ENCODE measurements around the gene ZNF620. TPM values are rescaled to one million over a fixed set of nuclear protein-coding genes. Genes with fewer than 3 reads are reported as not detected.
A peak's percentile ranks its signal among the peaks of the same experiment; 100 is the strongest.
"Not testable (repeated sequence)": the region's sequence is repeated elsewhere in the genome, so short reads cannot be mapped to it uniquely, and the experiment has no call there.

ZNF620 gene
- total RNA-seq, 1 donor: 0.86 TPM

DNA sequence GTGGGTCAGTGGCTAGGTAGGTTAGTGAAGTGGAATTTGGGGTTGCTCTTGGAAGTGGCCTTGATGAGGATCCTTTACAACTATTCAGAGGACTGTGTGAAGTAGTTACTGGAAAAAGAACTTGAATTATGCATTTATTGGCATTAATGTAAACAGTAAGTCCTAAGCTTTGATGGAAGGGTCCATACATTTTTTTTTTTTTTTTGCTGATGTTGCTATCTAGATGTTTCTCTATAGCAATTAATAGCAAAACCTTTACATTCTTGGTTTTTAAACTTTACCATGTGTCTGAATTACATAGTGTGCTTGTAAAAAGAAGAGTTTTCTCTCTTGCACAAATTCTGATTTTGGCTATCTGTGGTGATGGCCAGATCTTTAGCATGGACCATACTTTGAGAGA is 28.4 kb downstream of the ZNF620 start:
- no peak for DNase-seq (ENCODE audit: low read depth)
- TF ChIP-seq, protein P1, sequence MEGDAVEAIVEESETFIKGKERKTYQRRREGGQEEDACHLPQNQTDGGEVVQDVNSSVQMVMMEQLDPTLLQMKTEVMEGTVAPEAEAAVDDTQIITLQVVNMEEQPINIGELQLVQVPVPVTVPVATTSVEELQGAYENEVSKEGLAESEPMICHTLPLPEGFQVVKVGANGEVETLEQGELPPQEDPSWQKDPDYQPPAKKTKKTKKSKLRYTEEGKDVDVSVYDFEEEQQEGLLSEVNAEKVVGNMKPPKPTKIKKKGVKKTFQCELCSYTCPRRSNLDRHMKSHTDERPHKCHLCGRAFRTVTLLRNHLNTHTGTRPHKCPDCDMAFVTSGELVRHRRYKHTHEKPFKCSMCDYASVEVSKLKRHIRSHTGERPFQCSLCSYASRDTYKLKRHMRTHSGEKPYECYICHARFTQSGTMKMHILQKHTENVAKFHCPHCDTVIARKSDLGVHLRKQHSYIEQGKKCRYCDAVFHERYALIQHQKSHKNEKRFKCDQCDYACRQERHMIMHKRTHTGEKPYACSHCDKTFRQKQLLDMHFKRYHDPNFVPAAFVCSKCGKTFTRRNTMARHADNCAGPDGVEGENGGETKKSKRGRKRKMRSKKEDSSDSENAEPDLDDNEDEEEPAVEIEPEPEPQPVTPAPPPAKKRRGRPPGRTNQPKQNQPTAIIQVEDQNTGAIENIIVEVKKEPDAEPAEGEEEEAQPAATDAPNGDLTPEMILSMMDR (IDR thresholded peaks at IDR 0.05; ENCODE audit: insufficient read depth, low read depth, low read length): no peak
- H3K4me3 ChIP-seq (ENCODE audit: low read depth, low read length): no peak overlapping the region

GRCh38 chr3:40546816-40547215 is 41.0 kb downstream of the ZNF620 start:
- peak; percentile 80 for DNase-seq (ENCODE audit: low read depth)
- no peak overlapping the region for H3K4me3 ChIP-seq (ENCODE audit: low read depth, low read length)
- TF ChIP-seq, protein P1 (IDR thresholded peaks at IDR 0.05; ENCODE audit: insufficient read depth, low read depth, low read length): no peak

GRCh38 chr3:40550167-40550566 is 44.3 kb downstream of the ZNF620 start:
- DNase-seq (ENCODE audit: low read depth): no peak
- TF ChIP-seq, protein P1 (IDR thresholded peaks at IDR 0.05; ENCODE audit: insufficient read depth, low read depth, low read length): no peak

GRCh38 chr3:40557575-40558161 is 51.8 kb downstream of the ZNF620 start:
- no peak overlapping the region for H3K4me3 ChIP-seq (ENCODE audit: low read depth, low read length)
- TF ChIP-seq, protein P1 (IDR thresholded peaks at IDR 0.05; ENCODE audit: insufficient read depth, low read depth, low read length): no peak
- no peak for DNase-seq (ENCODE audit: low read depth)

More at GRCh38 chr3:40550167-40550566, 44.3 kb downstream of the ZNF620 start:
- no peak overlapping the region for H3K4me3 ChIP-seq (ENCODE audit: low read depth, low read length)

DNA sequence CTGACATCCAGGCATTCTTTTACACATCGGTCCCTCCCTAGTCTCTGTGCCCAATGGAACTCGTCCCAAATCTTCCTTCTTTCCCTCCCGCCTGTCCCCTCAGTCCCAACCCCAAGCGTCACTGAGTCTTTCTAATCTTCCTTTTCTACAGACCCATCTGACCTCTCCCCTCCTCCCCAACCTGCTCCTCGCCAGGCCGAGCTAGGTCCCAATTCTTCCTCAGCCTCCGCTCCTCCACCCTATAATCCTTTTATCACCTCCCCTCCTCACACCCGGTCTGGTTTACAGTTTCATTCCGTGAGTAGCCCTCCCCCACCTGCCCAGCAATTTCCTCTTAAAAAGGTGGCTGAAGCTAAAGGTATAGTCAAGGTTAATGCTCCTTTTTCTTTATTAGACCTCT is 56.6 kb downstream of the ZNF620 start:
- not testable (repeated sequence) for H3K4me3 ChIP-seq (ENCODE audit: low read depth, low read length); DNase-seq (ENCODE audit: low read depth)

- not testable (repeated sequence) for H3K4me3 ChIP-seq (ENCODE audit: low read depth, low read length); DNase-seq (ENCODE audit: low read depth)
These were observed 59.8 kb downstream of the ZNF620 start for GRCh38 chr3:40565629-40566028.

- TF ChIP-seq, protein P1 (IDR thresholded peaks at IDR 0.05; ENCODE audit: insufficient read depth, low read depth, low read length): no peak
- H3K4me3 ChIP-seq (ENCODE audit: low read depth, low read length): no peak overlapping the region
- DNase-seq (ENCODE audit: low read depth): no peak
These were observed 60.9 kb downstream of the ZNF620 start for GRCh38 chr3:40566694-40567093.

Small RNA genes lying within 50 kb of the gene (small RNA-seq; reads per million reads assigned to genes)
- not detected for gene RNU5B-2P

Other genes starting within 250 kb of the ZNF620 start
- 13.5 and 19.0 TPM in 2 replicates for gene EIF1B, start 196.3 kb upstream of the ZNF620 start, total RNA-seq
- gene ENTPD3, start 118.9 kb upstream of the ZNF620 start, total RNA-seq: under 0.01 TPM in 1 of 2 replicates, not detected in the other
- gene RPL14, start 48.7 kb upstream of the ZNF620 start, total RNA-seq: 156 and 209 TPM in 2 replicates
- 3.9 and 5.2 TPM in 2 replicates for gene ZNF619, start 28.9 kb upstream of the ZNF620 start, total RNA-seq
- gene ZNF621, start 18.9 kb downstream of the ZNF620 start, total RNA-seq: 18.0 and 19.0 TPM in 2 replicates

All from fibroblast of villous mesenchyme (primary cell).